Fibroblast of skin of abdomen (primary cell): ENCODE data around the gene TTC38.
"Not testable (repeated sequence)": the region's sequence is repeated elsewhere in the genome, so short reads cannot be mapped to it uniquely, and the experiment has no call there.

Source experiments
- DNase-seq: peaks from one replicate; pipeline ENCODE4 v3.0.0-alpha.2; 2013

Gene TTC38

GRCh38 chr22:46296257-46297150 is 28.7 kb downstream of the TTC38 start, which contains the start of gene GTSE1:
Gene GTSE1 (plus strand): TSS chr22:46296870. CDS start chr22:46297401, 531 bp downstream.
- DNase-seq: peak; percentile 97

- peak; percentile 36 for DNase-seq
These were observed 29.5 kb downstream of the TTC38 start for GRCh38 chr22:46297151-46297812.

GRCh38 chr22:46299101-46299500 is 31.3 kb downstream of the TTC38 start:
- no peak for DNase-seq

GRCh38 chr22:46300491-46300890 is 32.7 kb downstream of the TTC38 start:
- DNase-seq: no peak

GRCh38 chr22:46303347-46303965 is 35.6 kb downstream of the TTC38 start:
- no peak for DNase-seq

- DNase-seq: no peak
These were observed 40.6 kb downstream of the TTC38 start for GRCh38 chr22:46308283-46308988.

GRCh38 chr22:46309526-46310085 is 41.8 kb downstream of the TTC38 start:
- DNase-seq: no peak

GRCh38 chr22:46312056-46312455 is 44.2 kb downstream of the TTC38 start:
- no peak for DNase-seq

- not testable (repeated sequence) for DNase-seq
These were observed 45.0 kb downstream of the TTC38 start for GRCh38 chr22:46312848-46313247.

GRCh38 chr22:46315976-46316375 is 48.2 kb downstream of the TTC38 start:
- no peak for DNase-seq

GRCh38 chr22:46317646-46318045 is 49.8 kb downstream of the TTC38 start:
- no peak for DNase-seq

- DNase-seq: no peak
These were observed 50.8 kb downstream of the TTC38 start for GRCh38 chr22:46318576-46318975.

- DNase-seq: no peak
These were observed 51.5 kb downstream of the TTC38 start for GRCh38 chr22:46319319-46319718.

GRCh38 chr22:46320166-46320710 is 52.4 kb downstream of the TTC38 start:
- no peak for DNase-seq

GRCh38 chr22:46320716-46321386 is 53.0 kb downstream of the TTC38 start:
- DNase-seq: no peak

GRCh38 chr22:46322711-46323110 is 54.9 kb downstream of the TTC38 start:
- no peak for DNase-seq

- no peak for DNase-seq
These were observed 55.4 kb downstream of the TTC38 start for GRCh38 chr22:46323162-46323561.

- DNase-seq: no peak
These were observed 58.4 kb downstream of the TTC38 start for GRCh38 chr22:46326066-46326680.

GRCh38 chr22:46327691-46328465 is 60.1 kb downstream of the TTC38 start:
- no peak for DNase-seq

- no peak for DNase-seq
These were observed 61.0 kb downstream of the TTC38 start for GRCh38 chr22:46328797-46329196.
